CD4-positive, alpha-beta T cell treated with Interleukin-15 for 1 hour (primary cell): Measurements from ENCODE around the gene ANKRD22.

Experiments
- DNase-seq: peaks from one replicate; pipeline ENCODE4 v3.0.0-alpha.2; 2020

ANKRD22 gene

GRCh38 chr10:88835096-88835909 lies 16.3 kb downstream of the ANKRD22 start:
- DNase-seq, result peak; percentile 84

- no peak for DNase-seq
These were observed 17.9 kb downstream of the ANKRD22 start for GRCh38 chr10:88833723-88834122.

GRCh38 chr10:88833156-88833555 lies 18.5 kb downstream of the ANKRD22 start:
- no peak for DNase-seq

GRCh38 chr10:88832376-88832775 lies 19.3 kb downstream of the ANKRD22 start:
- no peak for DNase-seq

GRCh38 chr10:88831709-88832108 lies 19.9 kb downstream of the ANKRD22 start:
- DNase-seq, result peak; percentile 50

GRCh38 chr10:88830643-88831268 lies 20.9 kb downstream of the ANKRD22 start:
- no peak for DNase-seq

GRCh38 chr10:88828310-88828709 lies 23.3 kb downstream of the ANKRD22 start:
- no peak for DNase-seq

GRCh38 chr10:88827671-88828070 lies 24.0 kb downstream of the ANKRD22 start:
- no peak for DNase-seq

GRCh38 chr10:88826388-88826787 lies 25.3 kb downstream of the ANKRD22 start:
- DNase-seq, result no peak

- no peak for DNase-seq
These were observed 30.8 kb downstream of the ANKRD22 start for GRCh38 chr10:88820748-88821401.

- no peak for DNase-seq
These were observed 32.4 kb downstream of the ANKRD22 start for GRCh38 chr10:88819290-88819689.

- no peak for DNase-seq
These were observed 38.4 kb downstream of the ANKRD22 start for GRCh38 chr10:88813200-88813599.

GRCh38 chr10:88810196-88810961 lies 41.3 kb downstream of the ANKRD22 start:
- peak; percentile 25 for DNase-seq

- DNase-seq, result no peak
These were observed 42.0 kb downstream of the ANKRD22 start for GRCh38 chr10:88809621-88810020.

GRCh38 chr10:88805924-88806323 lies 45.7 kb downstream of the ANKRD22 start:
- no peak for DNase-seq

GRCh38 chr10:88805361-88805760 lies 46.3 kb downstream of the ANKRD22 start:
- no peak for DNase-seq

GRCh38 chr10:88804083-88804812 lies 47.4 kb downstream of the ANKRD22 start:
- DNase-seq, result no peak

GRCh38 chr10:88803641-88804040 lies 48.0 kb downstream of the ANKRD22 start:
- DNase-seq, result no peak

GRCh38 chr10:88802523-88803285 lies 48.9 kb downstream of the ANKRD22 start, which contains the start of gene LIPM:
TSS of gene LIPM (plus strand) at chr10:88802730. CDS start at chr10:88802897, 167 bp downstream.
- no peak for DNase-seq

- DNase-seq, result no peak
These were observed 51.2 kb downstream of the ANKRD22 start for GRCh38 chr10:88800152-88801125.
